A673 (cell line): ENCODE data around the gene SP6.

Source experiments
- EZH2 ChIP-seq: fragments of 200-600 bp; sonication (generic); IDR thresholded peaks from 2 replicates; pipeline ENCODE4 v1.6.1; 2017; ENCODE audit warnings: borderline replicate concordance, low read depth, mild to moderate bottlenecking, mixed read lengths, antibody characterized with exemption, low read length; ENCODE audit not compliant: poor library complexity, severe bottlenecking
- TF ChIP-seq, protein P1 (sequence below): fragments of 300-800, 200-600 bp; sonication (generic); conservative IDR thresholded peaks from 2 replicates; pipeline ENCODE4 v1.5.1; 2017; ENCODE audit warnings: low read depth, mild to moderate bottlenecking, antibody characterized with exemption, low read length, moderate library complexity, mixed read lengths

DNA sequence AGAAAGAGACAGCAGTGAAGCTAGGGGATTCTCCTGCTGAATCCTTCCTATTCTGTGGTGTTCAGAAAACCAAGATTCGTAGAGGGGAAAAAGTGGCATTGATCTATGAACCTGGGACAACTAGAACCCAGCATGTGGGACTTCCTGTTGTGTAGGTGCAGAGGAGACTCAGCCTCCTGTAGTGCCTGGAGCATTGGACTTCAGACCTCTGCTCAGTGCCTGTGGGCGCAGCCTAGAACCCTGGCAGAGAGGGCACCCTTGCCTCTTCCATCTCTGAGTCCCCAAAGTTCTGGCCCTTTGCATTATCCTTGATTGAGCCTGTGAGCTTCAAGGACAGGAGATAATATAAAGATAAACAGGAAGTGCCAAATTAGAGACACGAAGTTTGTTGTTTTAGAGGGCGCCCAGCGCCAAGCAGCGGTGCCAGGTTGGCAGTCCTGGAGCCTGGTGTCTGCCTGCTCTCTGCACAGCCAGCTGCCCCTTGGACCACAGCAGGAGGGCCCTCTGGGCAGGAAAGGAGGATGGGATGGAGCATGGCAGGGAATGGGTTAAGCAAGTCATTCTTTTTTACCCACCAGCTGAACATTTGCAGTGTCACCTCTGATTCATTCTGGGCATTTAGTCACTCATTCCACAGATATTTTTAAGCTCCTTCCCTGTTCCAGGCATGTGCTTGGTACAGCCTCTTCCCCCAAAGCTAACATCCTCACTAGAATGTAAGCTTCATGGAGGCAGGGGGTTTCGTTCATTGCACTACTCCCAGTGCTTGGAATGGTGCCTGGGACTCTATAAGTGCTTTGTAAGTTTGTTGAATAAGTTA lies 11.9 kb upstream of the SP6 start:
- no peak for TF ChIP-seq EZH2
- TF ChIP-seq, protein P1, sequence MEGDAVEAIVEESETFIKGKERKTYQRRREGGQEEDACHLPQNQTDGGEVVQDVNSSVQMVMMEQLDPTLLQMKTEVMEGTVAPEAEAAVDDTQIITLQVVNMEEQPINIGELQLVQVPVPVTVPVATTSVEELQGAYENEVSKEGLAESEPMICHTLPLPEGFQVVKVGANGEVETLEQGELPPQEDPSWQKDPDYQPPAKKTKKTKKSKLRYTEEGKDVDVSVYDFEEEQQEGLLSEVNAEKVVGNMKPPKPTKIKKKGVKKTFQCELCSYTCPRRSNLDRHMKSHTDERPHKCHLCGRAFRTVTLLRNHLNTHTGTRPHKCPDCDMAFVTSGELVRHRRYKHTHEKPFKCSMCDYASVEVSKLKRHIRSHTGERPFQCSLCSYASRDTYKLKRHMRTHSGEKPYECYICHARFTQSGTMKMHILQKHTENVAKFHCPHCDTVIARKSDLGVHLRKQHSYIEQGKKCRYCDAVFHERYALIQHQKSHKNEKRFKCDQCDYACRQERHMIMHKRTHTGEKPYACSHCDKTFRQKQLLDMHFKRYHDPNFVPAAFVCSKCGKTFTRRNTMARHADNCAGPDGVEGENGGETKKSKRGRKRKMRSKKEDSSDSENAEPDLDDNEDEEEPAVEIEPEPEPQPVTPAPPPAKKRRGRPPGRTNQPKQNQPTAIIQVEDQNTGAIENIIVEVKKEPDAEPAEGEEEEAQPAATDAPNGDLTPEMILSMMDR = no peak
